Dermis blood vessel endothelial cell (primary cell): Measurements from ENCODE around the gene IGF1. TPM values are rescaled to one million over a fixed set of nuclear protein-coding genes. Genes with fewer than 3 reads are reported as not detected.
"Not testable (repeated sequence)": the region's sequence is repeated elsewhere in the genome, so short reads cannot be mapped to it uniquely, and the experiment has no call there.

Experiments used
- DNase-seq: peaks from one replicate; pipeline ENCODE4 v3.0.0; 2010
- total RNA-seq: library from RNA; depleted of rRNA; stranded (reverse); fragments of >200 nt; gene quantifications from 2 replicates; pipeline ENCODE4 v1.2.3, GENCODE V29; 2014

IGF1 gene
- total RNA-seq, 1 donor from 2014 or later, result 0.34 TPM

GRCh38 chr12:102379346-102380162 is 100.8 kb downstream of the IGF1 start:
- DNase-seq, result peak; percentile 1

- DNase-seq, result no peak
Measured at GRCh38 chr12:102376781-102377180, 103.6 kb downstream of the IGF1 start.

- DNase-seq, result no peak
Measured at GRCh38 chr12:102376181-102376747, 104.1 kb downstream of the IGF1 start.

- no peak for DNase-seq
Measured at GRCh38 chr12:102374190-102374589, 106.2 kb downstream of the IGF1 start.

GRCh38 chr12:102372087-102372486 is 108.3 kb downstream of the IGF1 start:
- DNase-seq, result no peak

GRCh38 chr12:102371165-102371564 is 109.2 kb downstream of the IGF1 start:
- no peak for DNase-seq

- no peak for DNase-seq
Measured at GRCh38 chr12:102369876-102370275, 110.5 kb downstream of the IGF1 start.

GRCh38 chr12:102365365-102365764 is 115.0 kb downstream of the IGF1 start:
- no peak for DNase-seq

GRCh38 chr12:102364709-102365108 is 115.7 kb downstream of the IGF1 start:
- no peak for DNase-seq

- DNase-seq, result no peak
Measured at GRCh38 chr12:102356690-102357089, 123.7 kb downstream of the IGF1 start.

- DNase-seq, result not testable (repeated sequence)
Measured at GRCh38 chr12:102354281-102354680, 126.1 kb downstream of the IGF1 start.

GRCh38 chr12:102351322-102351721 is 129.0 kb downstream of the IGF1 start:
- DNase-seq, result no peak

GRCh38 chr12:102350070-102350469 is 130.3 kb downstream of the IGF1 start:
- DNase-seq, result no peak

GRCh38 chr12:102349079-102349478 is 131.3 kb downstream of the IGF1 start:
- no peak for DNase-seq

- DNase-seq, result no peak
Measured at GRCh38 chr12:102347811-102348210, 132.6 kb downstream of the IGF1 start.
